Activated gamma-delta T cell treated with anti-CD3 and anti-CD28 coated beads, Interleukin-2, amount 50 U/mL, for 16 hours (primary cell): Measurements from ENCODE around the gene ZNF888.
"Not testable (repeated sequence)": the region's sequence is repeated elsewhere in the genome, so short reads cannot be mapped to it uniquely, and the experiment has no call there.

Experiments
- DNase-seq: peaks from one replicate; pipeline ENCODE4 v3.0.0-alpha.2; 2020; ENCODE audit warnings: low read depth

The ZNF888 gene

GRCh38 chr19:52872996-52873395, 50.2 kb downstream of the ZNF888 start:
- not testable (repeated sequence) for DNase-seq

DNA sequence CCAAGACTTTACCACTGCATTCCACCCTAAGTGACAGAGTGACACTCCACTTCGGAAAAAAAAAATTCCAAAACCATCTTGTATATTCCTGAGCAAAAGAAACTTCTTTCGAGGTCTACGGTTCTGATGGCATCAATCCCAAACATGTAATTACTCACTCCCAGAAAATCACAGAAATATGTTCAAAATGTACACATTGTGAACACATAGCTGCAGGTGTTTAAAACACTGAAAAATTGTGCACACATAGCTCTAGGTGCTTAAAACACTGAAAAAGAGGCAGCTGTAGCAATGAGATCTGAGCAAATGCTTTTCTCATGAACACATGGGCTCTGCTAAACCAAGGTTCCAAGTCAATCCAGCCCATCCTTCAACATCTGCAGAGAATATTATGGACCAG, 51.8 kb downstream of the ZNF888 start:
- no peak for DNase-seq

DNA sequence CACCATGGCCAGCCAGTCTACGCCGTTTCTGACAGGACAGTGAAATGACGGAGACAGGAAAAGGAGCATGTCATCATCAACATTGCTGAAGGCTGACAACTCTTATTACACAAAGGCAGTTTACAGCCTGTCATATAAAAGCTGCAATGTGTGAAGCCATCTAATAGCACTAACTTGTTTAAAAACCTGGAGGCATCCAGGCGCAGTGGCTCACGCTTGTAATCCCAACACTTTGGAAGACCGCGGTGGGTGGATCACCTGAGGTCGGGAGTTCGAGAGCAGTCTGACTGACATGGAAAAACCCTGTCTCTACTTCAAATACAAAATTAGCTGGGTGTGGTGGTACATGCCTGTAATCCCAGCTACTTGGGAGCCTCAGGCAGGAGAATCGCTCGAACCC, 55.2 kb downstream of the ZNF888 start:
- not testable (repeated sequence) for DNase-seq

GRCh38 chr19:52857378-52858191, 65.6 kb downstream of the ZNF888 start, which contains the start of gene ZNF468:
Gene ZNF468, minus strand, starts transcription at chr19:52857619. Its CDS starts 3,347 bp downstream, at chr19:52854272.
- DNase-seq: peak; percentile 60

GRCh38 chr19:52856540-52857377, 66.5 kb downstream of the ZNF888 start:
- not testable (repeated sequence) for DNase-seq
